Colonic mucosa (tissue), 4 donors: ENCODE measurements around the gene POLR1G. TPM values are rescaled to one million over a fixed set of nuclear protein-coding genes. Genes with fewer than 3 reads are reported as not detected.

ENCODE experiments used
- DNase-seq: peaks from one replicate; pipeline ENCODE4 v3.0.0-alpha.2; 2020
- H3K27ac ChIP-seq: fragments of 200-600 bp; one replicate; pipeline ENCODE4 v1.8.0; 2021
- H3K27me3 ChIP-seq: fragments of 200-600 bp; one replicate; pipeline ENCODE4 v1.8.0; 2021
- H3K36me3 ChIP-seq: fragments of 200-600 bp; one replicate; pipeline ENCODE4 v1.8.0; 2021
- H3K4me1 ChIP-seq: fragments of 200-600 bp; one replicate; pipeline ENCODE4 v1.8.0; 2021; ENCODE audit warnings: mild to moderate bottlenecking
- H3K4me3 ChIP-seq: fragments of 200-600 bp; one replicate; pipeline ENCODE4 v1.8.0; 2021
- H3K9ac ChIP-seq, 2 donors: one replicate each; pipeline ENCODE4 v1.7.0; 2013; ENCODE audit warnings: control low read depth in 2 of 2, low read depth in 2 of 2, low read length in 2 of 2
- H3K9me3 ChIP-seq: fragments of 200-600 bp; one replicate; pipeline ENCODE4 v1.8.0; 2021
- intact Hi-C: fragments of 100-400 bp; cut with DNase I; formaldehyde crosslinking; loops from one replicate; pipeline ENCODE4 v1.14.1; 2022
- total RNA-seq, 2 donors: library from RNA; stranded (reverse); fragmentation: NEBNext Ultra II Directional in 1 of 2; extraction: Animal tissue kit (Norgen Biotek cat#: 25700) in 1 of 2; gene quantifications; one replicate each; pipeline ENCODE4 v1.2.1, GENCODE V29; 2021
- TF ChIP-seq, protein P1 (sequence below): fragments of 200-600 bp; IDR thresholded peaks from one replicate; pipeline ENCODE4 v1.8.0; 2022; ENCODE audit warnings: antibody characterized with exemption, mild to moderate bottlenecking
- donor health status: healthy.
- donor health status: DM: no; HTN: no; CAD: no.
- donor health status: DM: no; HTN: no; CAD: no.

The POLR1G gene
- total RNA-seq, 2 donors from 2014 or later, result 2.0 to 8.5 TPM

DNA sequence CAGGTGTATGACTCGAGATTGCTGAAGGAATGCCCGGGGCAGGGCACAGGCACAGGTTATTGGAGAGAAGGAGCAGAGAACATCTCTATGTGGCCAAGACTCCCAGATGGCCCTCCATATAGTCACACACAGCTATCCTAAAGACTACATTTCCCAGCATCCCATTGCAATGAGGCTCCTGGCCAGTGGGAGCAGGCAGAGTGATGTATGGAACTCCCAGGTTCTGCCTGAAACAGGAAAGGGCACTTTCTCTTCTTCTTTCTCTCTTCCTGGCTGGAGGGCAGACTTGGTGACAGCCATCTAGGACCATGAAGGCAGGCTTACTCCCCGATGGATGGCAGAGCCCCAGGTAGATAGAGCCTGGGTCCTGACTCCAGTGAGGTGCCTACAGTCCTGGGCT, 15.1 kb upstream of the POLR1G start:
- Histone ChIP-seq H3K9me3 (no peaks in the 10 kb centered on the region), H3K27ac (no peak overlapping the region), H3K9ac (no peak overlapping the region), H3K4me3 (no peak overlapping the region), H3K4me1 (no peaks in the 10 kb centered on the region), H3K36me3 (no peaks in the 10 kb centered on the region), H3K27me3 (no peaks in the 10 kb centered on the region)
- intact Hi-C loops, result no loop called here
- TF ChIP-seq, protein P1, sequence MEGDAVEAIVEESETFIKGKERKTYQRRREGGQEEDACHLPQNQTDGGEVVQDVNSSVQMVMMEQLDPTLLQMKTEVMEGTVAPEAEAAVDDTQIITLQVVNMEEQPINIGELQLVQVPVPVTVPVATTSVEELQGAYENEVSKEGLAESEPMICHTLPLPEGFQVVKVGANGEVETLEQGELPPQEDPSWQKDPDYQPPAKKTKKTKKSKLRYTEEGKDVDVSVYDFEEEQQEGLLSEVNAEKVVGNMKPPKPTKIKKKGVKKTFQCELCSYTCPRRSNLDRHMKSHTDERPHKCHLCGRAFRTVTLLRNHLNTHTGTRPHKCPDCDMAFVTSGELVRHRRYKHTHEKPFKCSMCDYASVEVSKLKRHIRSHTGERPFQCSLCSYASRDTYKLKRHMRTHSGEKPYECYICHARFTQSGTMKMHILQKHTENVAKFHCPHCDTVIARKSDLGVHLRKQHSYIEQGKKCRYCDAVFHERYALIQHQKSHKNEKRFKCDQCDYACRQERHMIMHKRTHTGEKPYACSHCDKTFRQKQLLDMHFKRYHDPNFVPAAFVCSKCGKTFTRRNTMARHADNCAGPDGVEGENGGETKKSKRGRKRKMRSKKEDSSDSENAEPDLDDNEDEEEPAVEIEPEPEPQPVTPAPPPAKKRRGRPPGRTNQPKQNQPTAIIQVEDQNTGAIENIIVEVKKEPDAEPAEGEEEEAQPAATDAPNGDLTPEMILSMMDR, result no peak
- DNase-seq, result no peak

DNA sequence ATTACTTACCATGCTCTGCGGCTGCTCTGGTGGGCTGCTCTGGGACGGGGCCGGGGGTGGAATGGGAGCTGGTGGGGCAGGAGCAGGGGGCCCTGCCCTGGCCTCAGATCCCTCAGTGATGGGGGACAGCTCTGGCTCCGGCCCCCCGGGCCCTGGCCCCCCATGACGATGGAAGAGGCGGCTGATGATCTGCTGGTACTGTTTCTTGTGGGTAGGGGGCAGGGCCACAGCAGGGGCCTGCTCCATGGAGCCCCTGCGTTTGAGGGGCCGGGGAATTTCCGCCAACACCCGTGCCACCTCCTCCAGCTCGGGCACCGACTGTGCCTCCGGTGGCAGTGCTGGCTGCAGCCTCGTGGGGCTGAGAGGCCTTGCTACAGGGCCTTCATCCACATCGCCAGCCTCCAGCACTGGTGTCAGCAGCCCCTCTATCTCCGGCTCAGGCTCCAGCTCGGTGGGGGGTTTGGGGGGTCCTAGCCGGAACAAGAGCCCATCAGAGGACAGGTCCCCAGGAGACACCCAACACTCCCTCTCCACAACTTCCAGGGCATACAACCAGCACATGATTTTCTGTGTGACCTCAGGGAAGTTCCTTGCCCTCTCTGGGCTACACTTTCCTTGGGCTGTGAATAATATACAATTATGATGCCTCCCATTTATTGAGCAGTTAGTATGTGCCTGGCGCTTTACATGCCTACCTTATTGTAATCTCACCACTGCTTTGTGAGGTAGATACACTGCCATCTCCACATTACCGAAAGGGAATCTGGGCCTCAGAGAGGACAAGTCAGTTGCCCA, 14.4 kb upstream of the POLR1G start:
- TF ChIP-seq, protein P1, result no peak
- no peak for DNase-seq
- no peaks in the 10 kb centered on the region for H3K9me3 ChIP-seq
- H3K36me3 ChIP-seq, result no peaks in the 10 kb centered on the region
- no peaks in the 10 kb centered on the region for H3K4me1 ChIP-seq
- no peaks in the 10 kb centered on the region for H3K27me3 ChIP-seq
- H3K9ac ChIP-seq, result no peak overlapping the region
- no peak overlapping the region for H3K27ac ChIP-seq
- H3K4me3 ChIP-seq, result no peak overlapping the region
- intact Hi-C loops, result no loop called here

DNA sequence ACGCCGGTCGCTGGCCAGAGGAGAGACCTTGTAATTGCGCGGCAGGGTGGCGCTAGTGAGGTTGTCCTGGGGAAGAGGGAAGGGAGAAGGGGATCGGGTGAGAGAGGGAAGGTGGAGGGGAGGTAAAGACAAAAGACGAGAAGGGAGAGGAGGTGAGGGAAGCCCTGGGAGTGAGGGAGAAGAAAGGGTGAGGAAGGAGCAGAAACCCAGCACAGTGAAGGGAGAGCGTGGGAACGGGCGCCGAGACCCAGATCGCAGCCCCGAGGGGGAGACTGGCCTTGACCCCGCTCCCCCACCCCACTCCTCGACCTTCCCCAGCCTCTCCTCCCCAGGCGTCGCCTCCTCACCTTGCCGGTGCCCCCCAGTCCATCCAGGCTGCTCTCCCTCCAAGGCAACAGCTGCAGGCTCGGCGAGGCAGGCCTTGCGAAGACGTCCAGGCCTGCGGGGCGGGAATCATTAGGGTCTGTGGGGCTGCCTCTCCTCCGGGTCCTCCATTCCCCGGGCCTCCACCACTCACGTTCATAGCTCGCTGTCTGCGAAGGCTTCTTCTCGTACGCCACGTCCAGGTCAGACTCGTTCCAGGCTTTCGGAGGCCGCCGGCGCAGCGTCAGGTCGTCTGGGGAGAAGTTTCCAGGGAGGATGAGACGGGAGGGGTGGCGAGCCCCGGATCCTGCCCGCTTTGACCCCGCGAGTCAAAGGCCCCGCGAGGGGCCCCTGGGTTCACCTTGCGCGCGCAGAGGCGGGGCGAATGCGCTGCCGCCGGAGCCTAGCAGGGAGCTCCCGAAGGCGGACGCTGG, 10.4 kb upstream of the POLR1G start:
- H3K9me3 ChIP-seq, result no peaks in the 10 kb centered on the region
- H3K36me3 ChIP-seq, result no peaks in the 10 kb centered on the region
- H3K27ac ChIP-seq, result no peak overlapping the region
- DNase-seq, result no peak
- peaks cover 3% of the 10 kb centered on the region for H3K4me1 ChIP-seq
- TF ChIP-seq, protein P1, result no peak
- no peak overlapping the region for H3K4me3 ChIP-seq
- intact Hi-C loops, result no loop called here
- H3K27me3 ChIP-seq, result no peaks in the 10 kb centered on the region
- H3K9ac ChIP-seq, result no peak overlapping the region

DNA sequence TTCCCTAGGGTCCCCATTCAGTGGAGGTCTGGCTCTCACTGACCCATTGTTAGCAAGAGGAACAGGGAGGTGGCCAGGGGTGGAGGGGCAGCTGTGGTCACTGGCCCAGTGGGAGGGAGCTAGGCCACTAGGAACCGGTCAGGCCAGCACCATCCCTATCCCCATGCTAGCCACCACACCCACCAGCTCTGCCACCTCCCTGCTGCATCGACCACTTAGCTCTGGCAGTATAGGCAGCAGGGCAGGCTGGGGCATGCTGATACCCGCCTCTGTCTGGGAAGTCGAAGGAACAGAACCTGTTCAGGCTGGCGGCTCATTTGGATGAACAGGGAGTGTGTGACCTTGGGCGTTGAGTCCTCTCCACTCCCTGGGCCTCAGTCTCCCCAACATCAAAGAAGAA, 6.3 kb upstream of the POLR1G start:
- Histone ChIP-seq H3K9me3 (no peaks in the 10 kb centered on the region), H3K27ac (no peak overlapping the region), H3K9ac (no peak overlapping the region), H3K4me3 (no peak overlapping the region), H3K36me3 (no peaks in the 10 kb centered on the region), H3K27me3 (no peaks in the 10 kb centered on the region), H3K4me1 (peaks cover 18% of the 10 kb centered on the region)
- DNase-seq, result no peak
- TF ChIP-seq, protein P1, result no peak
- intact Hi-C loops, result no loop called here

DNA sequence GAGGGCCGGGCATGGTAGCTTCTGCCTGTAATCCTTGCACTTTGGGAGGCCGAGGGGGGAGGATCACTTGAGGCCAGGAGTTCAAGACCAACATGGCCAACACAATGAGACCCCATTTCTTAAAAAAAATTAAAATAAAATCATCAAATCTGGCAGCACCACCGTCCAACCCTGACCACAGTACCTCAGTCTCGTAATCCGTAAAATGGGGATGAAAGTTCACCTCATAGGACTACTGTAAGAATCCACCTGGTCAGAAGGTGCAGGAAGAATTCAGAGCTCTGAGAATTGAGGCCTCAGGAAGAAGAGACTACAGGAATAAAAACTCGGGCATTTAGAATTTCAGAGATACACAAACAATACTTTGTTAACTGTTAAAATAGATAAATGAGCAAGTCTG, 4.6 kb upstream of the POLR1G start:
- no peak for DNase-seq

More for the DNA sequence above, 4.6 kb upstream of the POLR1G start:
- H3K27ac ChIP-seq, result no peak overlapping the region
- H3K36me3 ChIP-seq, result no peaks in the 10 kb centered on the region
- TF ChIP-seq, protein P1, result no peak
- H3K9me3 ChIP-seq, result no peaks in the 10 kb centered on the region
- intact Hi-C loops, result no loop called here
- no peaks in the 10 kb centered on the region for H3K27me3 ChIP-seq
- H3K9ac ChIP-seq, result peak overlapping the region in 1 of 2 donors; percentile 12
- peaks cover 18% of the 10 kb centered on the region for H3K4me1 ChIP-seq
- no peak overlapping the region for H3K4me3 ChIP-seq
